Cardiac septum (tissue), 1 donor: ENCODE results near the gene HLA-DMB. TPM values are rescaled to one million over a fixed set of nuclear protein-coding genes. Genes with fewer than 3 reads are reported as not detected.

Source experiments
- total RNA-seq: library from RNA; stranded (reverse); fragmentation: NEBNext Ultra II Directional; extraction: Animal tissue kit (Norgen Biotek cat#: 25700); gene quantifications from one replicate; pipeline ENCODE4 v1.2.1, GENCODE V29; 2021
- donor health status: DM: no; HTN: no; CAD: no.

HLA-DMB gene
- total RNA-seq, 1 donor from 2014 or later = 7.9 TPM

Other genes starting within 250 kb of the HLA-DMB start
- 2.8 TPM for gene HLA-DQA2, start 199.6 kb downstream of the HLA-DMB start, total RNA-seq
- gene HLA-DQB2, start 177.5 kb downstream of the HLA-DMB start, total RNA-seq = 2.9 TPM
- gene HLA-DOB, start 124.0 kb downstream of the HLA-DMB start, total RNA-seq = 0.35 TPM
- gene TAP2, start 102.3 kb downstream of the HLA-DMB start, total RNA-seq = 12.7 TPM
- 11.7 TPM for gene PSMB8, start 97.0 kb downstream of the HLA-DMB start, total RNA-seq
- 18.1 TPM for gene TAP1, start 87.3 kb downstream of the HLA-DMB start, total RNA-seq
- gene PSMB9, start 86.8 kb downstream of the HLA-DMB start, total RNA-seq = 14.2 TPM
- gene HLA-DMA, start 12.1 kb upstream of the HLA-DMB start, total RNA-seq = 13.7 TPM
- gene BRD2, start 27.6 kb upstream of the HLA-DMB start, total RNA-seq = 88.7 TPM
- 1.6 TPM for gene HLA-DOA, start 68.6 kb upstream of the HLA-DMB start, total RNA-seq
- gene HLA-DPA1, start 132.6 kb upstream of the HLA-DMB start, total RNA-seq = 35.8 TPM
- gene HLA-DPB1, start 135.0 kb upstream of the HLA-DMB start, total RNA-seq = 32.8 TPM